Measurements from ENCODE around the gene OR6Y1.

OR6Y1 gene

DNA sequence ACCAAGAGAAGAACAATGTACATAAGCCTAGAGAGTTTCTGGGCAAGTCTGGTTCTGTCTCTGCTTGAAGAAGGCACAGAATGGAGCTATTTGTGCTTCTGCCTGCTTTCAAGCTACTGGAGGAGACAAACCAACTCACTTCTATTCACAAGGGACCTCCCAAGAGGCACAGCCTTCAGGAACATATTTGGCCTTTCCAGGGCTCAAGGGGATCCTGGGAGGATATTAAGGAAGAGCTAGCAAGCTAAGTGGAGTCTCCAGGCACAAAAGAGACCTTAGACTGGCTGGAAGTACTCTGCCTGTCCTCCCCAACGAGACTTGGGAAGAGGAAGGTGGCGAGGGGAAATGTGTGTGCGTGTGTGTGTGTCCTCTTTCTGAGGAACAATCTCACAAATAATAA, at the start of gene OR6Y1:
OR6Y1 (minus strand) TSS at position 54 of the 400 bp plus-strand sequence. CDS start 6,300 bp downstream, outside the sequence.
- no peak for DNase-seq (ENCODE audit: low read depth in 1 of 2, low spot score in 1 of 2)

- no peak for DNase-seq (ENCODE audit: low read depth in 1 of 2, low spot score in 1 of 2)
These were observed 46.5 kb upstream of the OR6Y1 start for GRCh38 chr1:158600735-158601134.

DNA sequence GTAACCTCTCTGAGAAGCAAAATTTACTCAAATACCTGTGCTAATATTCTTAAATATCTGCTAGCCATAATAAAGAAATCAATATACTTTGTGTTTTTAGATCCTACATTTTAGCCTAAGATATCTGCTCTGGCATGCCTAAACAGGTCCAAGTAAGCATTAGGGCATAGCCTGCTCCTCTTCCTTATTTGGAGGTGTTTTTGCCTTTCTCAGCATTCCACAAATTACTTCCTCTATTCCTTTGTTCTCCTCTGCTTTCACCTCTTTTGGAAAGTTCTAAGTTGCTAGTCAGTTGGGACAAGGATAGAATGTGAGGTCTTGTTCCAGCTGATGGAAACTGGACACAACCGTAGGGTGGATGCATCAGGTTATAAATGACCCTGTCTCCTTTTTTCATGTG, 32.7 kb upstream of the OR6Y1 start:
- no peak for DNase-seq (ENCODE audit: low read depth in 1 of 2, low spot score in 1 of 2)

DNA sequence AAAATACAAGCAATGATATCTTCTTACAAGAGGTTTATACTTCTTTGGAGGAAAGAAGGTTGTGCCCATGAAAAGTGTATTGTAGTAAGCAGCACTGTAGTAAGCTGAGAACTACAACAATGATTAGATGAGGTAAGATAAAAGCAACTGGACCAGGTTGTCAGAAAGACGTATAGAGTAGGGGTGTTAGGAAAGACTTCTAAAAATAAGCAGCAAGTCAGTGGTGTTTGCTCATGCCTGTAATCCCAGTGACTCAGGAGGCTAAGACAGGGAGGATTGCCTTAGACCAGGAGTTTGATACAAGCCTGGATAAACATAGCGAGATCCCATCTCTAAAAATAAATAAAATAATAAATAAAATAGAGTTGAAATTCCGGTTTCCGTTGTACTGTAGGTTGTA, 29.8 kb upstream of the OR6Y1 start:
- DNase-seq (ENCODE audit: low read depth in 1 of 2, low spot score in 1 of 2) = no peak

DNA sequence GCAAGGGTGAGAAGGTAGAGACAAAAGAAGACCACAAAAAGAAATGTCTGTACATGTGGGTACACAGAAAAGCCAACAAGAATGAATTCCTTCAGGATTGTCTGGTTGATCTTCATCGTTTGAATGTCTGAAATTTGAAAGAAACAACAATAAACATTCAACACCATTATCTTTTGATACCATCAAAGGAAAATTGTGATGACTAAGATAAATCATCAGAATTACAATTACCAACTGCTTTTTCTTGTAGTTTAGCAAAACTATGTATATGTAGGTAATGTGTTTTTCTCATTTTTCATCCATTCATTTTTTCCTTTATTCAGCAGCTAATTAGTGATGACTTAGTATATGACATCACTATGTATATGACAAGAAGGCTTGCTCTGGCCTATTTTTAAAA, 25.5 kb upstream of the OR6Y1 start, which contains the start of gene OR10X1:
OR10X1 (minus strand) TSS at position 167 of the 400 bp plus-strand sequence; CDS start at position 167, 0 bp downstream.
- DNase-seq (ENCODE audit: low read depth in 1 of 2, low spot score in 1 of 2) = no peak

DNA sequence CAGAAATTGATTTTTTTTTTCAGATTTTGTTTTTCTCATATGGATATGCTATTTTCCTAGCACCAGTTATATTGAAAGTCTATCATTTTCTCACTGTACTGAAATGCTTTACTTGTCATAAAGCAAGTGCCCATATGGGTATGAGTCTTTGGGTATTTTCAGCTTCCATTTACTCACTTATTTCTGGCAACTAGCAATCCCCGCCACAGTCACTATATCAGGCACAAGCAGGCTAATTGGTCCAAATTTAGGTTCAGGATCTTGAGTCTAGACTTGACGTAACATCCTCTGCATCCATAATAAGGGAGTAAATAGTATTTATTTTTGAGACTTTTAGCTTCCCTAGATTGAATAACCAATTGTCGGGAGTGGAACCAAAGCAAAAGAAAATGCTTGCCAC, 23.4 kb upstream of the OR6Y1 start:
- DNase-seq (ENCODE audit: low read depth in 1 of 2, low spot score in 1 of 2) = no peak

DNA sequence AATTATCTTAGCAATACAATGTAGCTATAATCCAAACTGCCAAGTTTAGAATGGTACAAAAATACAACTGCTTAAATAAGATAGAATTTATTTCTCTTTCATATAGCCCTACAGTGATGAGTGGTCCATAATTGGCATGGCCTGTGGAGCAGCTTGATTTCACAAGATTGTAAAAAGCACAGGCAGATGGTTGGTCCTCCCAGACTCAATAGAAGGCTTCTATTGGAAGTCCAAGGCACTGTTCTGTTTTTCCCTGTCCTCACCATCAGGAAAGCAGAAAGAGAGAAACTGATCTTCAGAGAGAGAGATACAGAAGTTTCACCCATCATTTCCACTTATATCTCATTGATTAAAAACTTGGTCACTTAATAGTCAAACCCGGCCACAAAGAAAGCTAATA, 18.0 kb upstream of the OR6Y1 start:
- DNase-seq (ENCODE audit: low read depth in 1 of 2, low spot score in 1 of 2) = no peak

GRCh38 chr1:158570480-158570879, 16.3 kb upstream of the OR6Y1 start, which contains the start of gene OR6P1:
Gene OR6P1 (minus strand): TSS chr1:158570580. CDS start chr1:158563604, 6,976 bp downstream.
- no peak for DNase-seq (ENCODE audit: low read depth in 1 of 2, low spot score in 1 of 2)

DNA sequence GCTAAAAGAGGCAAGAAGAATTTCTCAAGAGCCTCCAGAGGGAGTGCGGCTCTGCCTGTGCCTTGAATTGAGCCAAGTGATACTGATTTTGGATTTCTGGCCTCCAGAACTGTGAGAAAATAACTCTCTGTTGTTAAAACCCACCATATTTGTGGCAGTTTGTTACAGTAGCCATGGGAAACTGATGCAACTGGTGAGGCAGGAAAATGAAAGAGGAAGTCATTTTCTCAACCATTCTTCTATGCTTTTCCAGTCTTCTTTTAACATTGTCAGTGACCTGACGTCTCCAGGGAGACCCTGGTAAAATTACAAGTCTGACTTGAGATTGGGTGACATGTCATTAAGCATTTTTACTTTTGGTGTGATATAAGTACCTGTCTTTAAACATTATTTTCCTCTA, 10.4 kb upstream of the OR6Y1 start:
- no peak for DNase-seq (ENCODE audit: low read depth in 1 of 2, low spot score in 1 of 2)

DNA sequence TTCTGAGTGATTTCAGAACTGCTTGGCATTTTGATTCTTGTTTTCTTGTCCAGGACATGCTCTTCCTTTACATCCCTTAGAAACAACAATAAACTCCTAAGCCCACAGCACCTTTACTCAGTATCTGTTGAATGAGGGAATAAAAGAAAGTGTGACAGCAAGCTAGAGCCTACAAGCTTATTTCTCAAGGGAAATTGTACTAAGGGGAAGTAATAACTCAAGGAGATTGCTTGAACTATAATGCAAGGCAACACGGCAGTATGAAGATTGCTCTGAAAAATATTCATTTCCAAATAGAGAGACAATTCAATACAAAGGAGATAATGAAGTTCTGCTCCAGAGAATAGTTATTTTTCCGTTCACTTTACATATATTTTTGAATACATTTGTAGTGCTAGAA, 9.6 kb upstream of the OR6Y1 start:
- DNase-seq (ENCODE audit: low read depth in 1 of 2, low spot score in 1 of 2) = no peak

DNA sequence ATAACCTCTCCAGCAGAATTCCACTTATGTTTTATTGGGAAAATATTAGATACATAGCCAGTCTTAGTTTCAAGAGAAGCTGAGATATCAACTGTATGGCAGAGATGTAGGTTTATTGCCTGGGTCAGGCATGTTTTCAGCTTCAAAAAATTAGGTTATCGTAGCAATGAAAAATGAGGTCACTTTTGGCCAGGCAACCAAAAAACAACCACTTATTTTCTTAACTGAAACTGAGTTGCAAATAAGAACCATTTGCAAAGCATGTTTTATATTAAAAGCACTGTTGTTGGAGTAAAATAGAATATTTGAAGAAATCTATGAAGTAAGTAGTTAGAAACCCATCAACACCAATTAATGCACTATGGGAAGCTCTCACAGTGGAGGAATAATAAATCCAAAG, 5.5 kb upstream of the OR6Y1 start:
- no peak for DNase-seq (ENCODE audit: low read depth in 1 of 2, low spot score in 1 of 2)

DNA sequence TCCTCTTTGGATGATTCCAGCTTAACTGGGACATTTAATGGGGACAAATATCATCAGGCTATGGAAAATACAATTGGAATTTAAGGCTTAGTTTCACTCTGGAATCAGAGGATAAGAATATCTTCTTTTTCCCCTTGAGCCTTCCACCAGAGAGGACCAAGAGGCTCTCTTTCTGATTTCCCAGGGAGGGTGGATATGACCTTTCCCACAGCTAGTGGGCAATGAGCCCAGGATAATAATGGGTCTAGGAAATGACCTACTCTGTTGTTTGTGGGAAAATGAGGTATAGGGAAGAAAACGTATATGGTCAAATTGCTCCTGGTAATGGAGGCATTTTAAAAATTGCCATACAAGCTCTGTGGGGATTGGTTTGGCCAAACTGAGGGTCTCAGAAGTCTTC, 1.9 kb downstream of the OR6Y1 start:
- DNase-seq (ENCODE audit: low read depth in 1 of 2, low spot score in 1 of 2) = no peak

DNA sequence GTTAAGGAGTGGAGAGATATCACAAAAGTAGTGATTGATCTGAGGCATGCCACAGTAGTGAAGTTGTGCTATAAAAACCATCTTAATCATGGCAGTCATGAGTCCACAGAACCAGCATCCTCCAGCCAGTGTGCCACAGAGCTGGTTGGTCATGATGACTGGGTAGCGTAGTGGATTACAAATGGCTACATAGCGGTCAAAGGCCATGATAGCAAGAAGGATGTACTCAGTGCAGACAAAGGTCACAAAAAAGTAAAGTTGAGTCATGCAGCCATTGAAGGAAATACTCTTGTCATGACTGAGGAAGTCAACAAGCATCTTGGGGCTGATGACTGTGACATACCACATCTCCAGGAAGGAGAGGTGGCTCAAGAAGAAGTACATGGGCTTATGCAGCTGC, 6.7 kb downstream of the OR6Y1 start:
- DNase-seq (ENCODE audit: low read depth in 1 of 2, low spot score in 1 of 2) = no peak

GRCh38 chr1:158537609-158538008, 16.6 kb downstream of the OR6Y1 start:
- no peak for DNase-seq (ENCODE audit: low read depth in 1 of 2, low spot score in 1 of 2)

- no peak for DNase-seq (ENCODE audit: low read depth in 1 of 2, low spot score in 1 of 2)
These were observed 19.7 kb downstream of the OR6Y1 start for GRCh38 chr1:158534496-158534895.

GRCh38 chr1:158527190-158527815, 26.9 kb downstream of the OR6Y1 start:
- DNase-seq (ENCODE audit: low read depth in 1 of 2, low spot score in 1 of 2) = no peak

GRCh38 chr1:158521666-158522058, 32.5 kb downstream of the OR6Y1 start:
- no peak for DNase-seq (ENCODE audit: low read depth in 1 of 2, low spot score in 1 of 2)

GRCh38 chr1:158520955-158521665, 33.1 kb downstream of the OR6Y1 start:
- DNase-seq (ENCODE audit: low read depth in 1 of 2, low spot score in 1 of 2) = no peak

- DNase-seq (ENCODE audit: low read depth in 1 of 2, low spot score in 1 of 2) = no peak
These were observed 34.2 kb downstream of the OR6Y1 start for GRCh38 chr1:158520021-158520420.

GRCh38 chr1:158516966-158517365, 37.2 kb downstream of the OR6Y1 start:
- DNase-seq (ENCODE audit: low read depth in 1 of 2, low spot score in 1 of 2) = no peak

- DNase-seq (ENCODE audit: low read depth in 1 of 2, low spot score in 1 of 2) = no peak
These were observed 44.6 kb downstream of the OR6Y1 start for GRCh38 chr1:158509471-158510156.

GRCh38 chr1:158507511-158507910, 46.7 kb downstream of the OR6Y1 start:
- DNase-seq (ENCODE audit: low read depth in 1 of 2, low spot score in 1 of 2) = no peak

All from stimulated activated CD4-positive, alpha-beta T cell treated with anti-CD3 and anti-CD28 coated beads, Interleukin-15, amount 100 ng/mL, for 1 hour (primary cell).